GM19452 (cell line): Measurements from ENCODE around the gene RBM28.
"Not testable (repeated sequence)": the region's sequence is repeated elsewhere in the genome, so short reads cannot be mapped to it uniquely, and the experiment has no call there.

Experiments
- ATAC-seq: cut with Tn5 transposase; IDR thresholded peaks from one replicate; pipeline ENCODE4 v1.9.1; 2021; ENCODE audit not compliant: unreplicated experiment

RBM28 gene

GRCh38 chr7:128284102-128284501 is 59.6 kb downstream of the RBM28 start:
- no peak for ATAC-seq

GRCh38 chr7:128281605-128282380 is 61.9 kb downstream of the RBM28 start:
- ATAC-seq: no peak

- ATAC-seq: not testable (repeated sequence)
Measured at GRCh38 chr7:128280451-128280850, 63.3 kb downstream of the RBM28 start.

- no peak for ATAC-seq
Measured at GRCh38 chr7:128279124-128279713, 64.5 kb downstream of the RBM28 start.

GRCh38 chr7:128278366-128278765 is 65.3 kb downstream of the RBM28 start:
- ATAC-seq: no peak

- ATAC-seq: no peak
Measured at GRCh38 chr7:128275681-128276080, 68.0 kb downstream of the RBM28 start.

GRCh38 chr7:128274884-128275603 is 68.7 kb downstream of the RBM28 start:
- ATAC-seq: no peak

- ATAC-seq: no peak
Measured at GRCh38 chr7:128274246-128274883, 69.3 kb downstream of the RBM28 start.

GRCh38 chr7:128271942-128272481 is 71.7 kb downstream of the RBM28 start:
- ATAC-seq: no peak

- ATAC-seq: no peak
Measured at GRCh38 chr7:128271471-128271941, 72.2 kb downstream of the RBM28 start.

GRCh38 chr7:128270826-128271272 is 72.9 kb downstream of the RBM28 start:
- no peak for ATAC-seq

GRCh38 chr7:128268233-128268632 is 75.5 kb downstream of the RBM28 start:
- ATAC-seq: no peak

- ATAC-seq: no peak
Measured at GRCh38 chr7:128267595-128267924, 76.1 kb downstream of the RBM28 start.

GRCh38 chr7:128266883-128267594 is 76.7 kb downstream of the RBM28 start:
- no peak for ATAC-seq

GRCh38 chr7:128266529-128266882 is 77.2 kb downstream of the RBM28 start:
- no peak for ATAC-seq

GRCh38 chr7:128265906-128266300 is 77.8 kb downstream of the RBM28 start:
- no peak for ATAC-seq

GRCh38 chr7:128265156-128265905 is 78.4 kb downstream of the RBM28 start:
- ATAC-seq: no peak

- ATAC-seq: no peak
Measured at GRCh38 chr7:128264477-128264876, 79.2 kb downstream of the RBM28 start.

GRCh38 chr7:128263420-128263819 is 80.3 kb downstream of the RBM28 start:
- no peak for ATAC-seq
